Inflammatory macrophage treated with lipopolysaccharide for 1 hour (primary cell): ENCODE results near the gene ZNF598.

Experiments
- DNase-seq, 2 donors: peaks; one replicate each; pipeline ENCODE4 v3.0.0-alpha.2; 2020 to 2022

ZNF598 gene

DNA sequence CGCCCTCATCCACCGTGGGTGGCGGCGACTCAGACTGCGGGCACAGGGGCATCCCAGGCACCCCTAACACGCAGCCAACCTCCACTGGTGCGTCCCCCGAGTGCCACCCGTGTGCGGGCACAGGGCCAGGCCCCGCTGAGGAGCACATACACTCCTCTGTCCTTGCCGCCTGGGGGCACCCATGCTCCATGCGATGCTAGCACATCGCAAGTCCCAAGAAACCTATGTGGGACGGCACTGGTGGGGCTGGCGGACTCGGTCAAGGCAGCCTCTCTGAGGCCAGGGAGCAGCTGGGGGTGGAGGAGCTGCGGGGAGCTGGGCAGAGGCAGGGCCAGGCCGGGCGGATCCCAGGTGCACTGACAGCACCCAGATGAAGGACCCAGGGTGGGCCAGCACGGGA lies 4.0 kb downstream of the ZNF598 start:
- DNase-seq: peak; percentile 55 to 58

DNA sequence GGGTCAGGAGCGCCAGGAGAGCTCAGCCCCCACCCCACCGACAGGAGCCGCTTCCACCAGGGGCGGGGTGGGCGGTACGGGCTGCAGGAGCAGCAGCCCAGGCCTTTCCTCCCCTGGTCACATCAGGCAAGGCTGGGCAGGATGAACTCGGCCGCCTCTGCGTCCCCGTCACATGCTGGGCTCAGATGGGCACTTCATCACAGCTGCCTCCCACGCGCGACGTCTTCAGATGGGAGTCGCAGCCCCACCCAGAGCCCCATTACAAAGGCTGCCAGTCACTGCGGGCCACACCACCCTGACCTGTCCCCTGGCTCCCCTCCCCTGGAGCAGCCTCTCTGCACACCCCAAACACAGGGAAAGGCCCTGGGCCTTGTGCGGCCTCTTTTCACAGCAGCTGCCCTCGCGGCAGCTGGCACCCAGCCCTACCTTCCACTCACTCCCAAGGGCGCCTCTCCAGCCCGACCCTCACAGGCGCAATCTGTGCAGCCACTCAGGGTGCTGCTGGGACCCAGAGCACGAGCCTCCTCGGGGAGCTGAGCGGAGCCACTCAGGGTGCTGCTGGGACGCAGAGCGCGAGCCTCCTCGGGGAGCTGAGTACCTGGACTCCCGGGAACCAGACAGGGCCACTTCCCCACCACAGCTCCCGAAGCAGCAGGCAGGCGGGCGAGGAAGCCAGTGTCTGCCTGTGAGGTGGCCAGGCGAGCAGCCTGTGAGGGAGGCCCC lies 4.7 kb downstream of the ZNF598 start:
- DNase-seq: peak; percentile 53 to 66

DNA sequence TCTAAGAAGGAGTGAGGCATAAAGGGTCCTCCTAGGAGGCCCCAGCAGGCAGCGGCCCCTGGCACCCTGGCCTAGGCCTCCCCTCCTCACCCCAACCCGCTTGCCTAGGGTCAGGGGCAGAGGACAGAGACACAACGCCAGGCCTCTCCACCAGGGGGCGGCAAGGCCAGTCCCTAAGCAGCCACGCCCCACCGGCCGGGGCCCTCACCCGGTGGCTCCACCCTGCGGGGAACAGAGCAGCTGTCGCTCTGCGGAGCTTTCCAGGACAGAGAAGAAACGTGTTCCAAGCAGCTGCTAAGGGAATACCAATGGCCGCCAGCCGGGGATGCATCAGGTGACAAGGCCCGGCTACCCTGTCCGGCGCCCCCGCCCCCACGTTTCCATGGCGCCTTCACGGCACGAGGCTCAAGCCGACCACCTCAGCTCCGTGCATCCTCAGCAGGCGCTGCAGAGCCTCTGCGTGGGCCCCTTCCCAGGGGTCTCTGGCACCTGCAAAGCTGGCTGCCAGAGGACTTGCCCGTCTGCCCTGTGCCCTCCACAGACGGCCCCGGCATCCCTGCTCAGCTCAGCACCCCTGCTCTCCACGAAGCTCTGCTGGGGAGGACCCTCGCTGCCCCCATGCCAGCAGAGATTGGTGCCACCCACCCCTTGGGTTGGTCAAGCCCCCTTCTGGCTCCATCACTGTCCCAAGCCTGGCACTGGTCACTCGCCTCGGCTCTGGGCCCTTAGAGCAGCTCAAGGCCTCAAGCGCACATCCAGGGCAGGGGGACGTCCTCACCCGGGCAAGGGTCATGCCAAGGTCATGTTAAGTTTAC lies 5.6 kb downstream of the ZNF598 start:
- peak; percentile 84 to 94 for DNase-seq

DNA sequence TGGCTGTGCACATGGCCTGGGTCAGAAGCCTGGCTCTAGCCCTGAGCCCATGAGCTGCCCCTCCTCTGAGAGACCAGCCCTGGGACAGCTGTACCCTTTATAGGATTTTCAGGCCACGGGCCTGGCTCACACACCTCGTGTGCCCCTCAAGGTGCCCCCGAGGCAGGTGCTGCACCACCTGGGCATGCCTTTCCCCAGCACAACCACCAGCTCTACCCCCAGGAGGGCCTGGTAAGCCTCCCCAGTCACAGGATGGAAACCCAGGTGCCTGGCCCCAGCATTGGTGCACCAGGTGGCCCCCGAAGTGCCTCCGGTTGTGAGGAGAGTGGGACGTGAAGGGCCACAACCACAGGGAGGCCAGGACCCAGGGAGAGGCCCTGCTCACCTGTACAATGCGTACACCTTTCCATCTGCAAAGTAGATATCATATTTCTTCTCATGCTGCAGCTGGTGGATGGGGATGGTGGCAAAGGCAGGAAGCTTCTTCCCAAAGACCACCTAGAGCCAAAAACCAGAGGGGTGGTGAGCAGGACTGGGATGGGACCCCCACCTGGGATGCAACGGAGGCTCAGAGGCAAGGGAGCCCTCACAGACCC lies 6.3 kb downstream of the ZNF598 start:
- no peak for DNase-seq

DNA sequence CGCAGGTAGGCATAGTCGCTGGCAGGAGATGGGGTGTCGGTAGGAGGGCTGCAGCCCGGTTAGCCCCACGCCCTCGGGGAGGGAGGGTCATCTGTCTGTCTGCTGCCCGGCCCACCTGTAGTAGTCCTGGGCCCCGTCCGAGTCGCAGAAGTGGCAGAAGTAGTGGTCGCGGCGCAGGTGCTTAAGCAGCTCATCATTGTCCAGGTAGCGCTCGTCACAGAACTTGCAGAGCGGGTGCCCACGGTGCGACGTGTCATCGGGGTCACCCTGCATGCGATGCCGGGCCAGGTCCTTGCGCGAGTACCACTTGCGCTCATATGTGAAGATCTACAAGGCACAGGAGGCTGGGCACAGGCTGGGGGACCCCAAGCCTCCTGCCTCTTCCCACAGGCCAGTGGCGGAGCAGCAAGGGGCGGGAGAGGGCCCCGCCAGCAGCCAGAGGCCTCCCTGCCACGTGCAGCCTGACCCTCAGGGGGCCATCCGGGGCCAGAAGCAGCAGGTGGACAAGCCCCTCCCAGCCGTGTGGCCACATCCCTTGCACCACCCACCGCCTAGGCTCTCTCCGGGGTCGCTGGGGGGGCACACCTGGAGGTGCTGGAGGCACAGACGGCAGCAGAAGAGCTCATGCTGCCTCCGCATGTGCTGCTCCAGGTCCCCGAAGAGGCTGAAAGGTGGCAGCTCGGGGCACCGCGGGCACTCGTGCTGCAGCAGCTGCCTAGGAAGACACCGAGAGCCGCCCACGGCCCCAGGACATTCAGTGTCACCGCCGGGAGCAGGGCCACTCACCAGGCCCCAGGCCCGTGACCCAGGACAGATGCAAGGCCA lies 7.0 kb downstream of the ZNF598 start:
- DNase-seq: no peak

DNA sequence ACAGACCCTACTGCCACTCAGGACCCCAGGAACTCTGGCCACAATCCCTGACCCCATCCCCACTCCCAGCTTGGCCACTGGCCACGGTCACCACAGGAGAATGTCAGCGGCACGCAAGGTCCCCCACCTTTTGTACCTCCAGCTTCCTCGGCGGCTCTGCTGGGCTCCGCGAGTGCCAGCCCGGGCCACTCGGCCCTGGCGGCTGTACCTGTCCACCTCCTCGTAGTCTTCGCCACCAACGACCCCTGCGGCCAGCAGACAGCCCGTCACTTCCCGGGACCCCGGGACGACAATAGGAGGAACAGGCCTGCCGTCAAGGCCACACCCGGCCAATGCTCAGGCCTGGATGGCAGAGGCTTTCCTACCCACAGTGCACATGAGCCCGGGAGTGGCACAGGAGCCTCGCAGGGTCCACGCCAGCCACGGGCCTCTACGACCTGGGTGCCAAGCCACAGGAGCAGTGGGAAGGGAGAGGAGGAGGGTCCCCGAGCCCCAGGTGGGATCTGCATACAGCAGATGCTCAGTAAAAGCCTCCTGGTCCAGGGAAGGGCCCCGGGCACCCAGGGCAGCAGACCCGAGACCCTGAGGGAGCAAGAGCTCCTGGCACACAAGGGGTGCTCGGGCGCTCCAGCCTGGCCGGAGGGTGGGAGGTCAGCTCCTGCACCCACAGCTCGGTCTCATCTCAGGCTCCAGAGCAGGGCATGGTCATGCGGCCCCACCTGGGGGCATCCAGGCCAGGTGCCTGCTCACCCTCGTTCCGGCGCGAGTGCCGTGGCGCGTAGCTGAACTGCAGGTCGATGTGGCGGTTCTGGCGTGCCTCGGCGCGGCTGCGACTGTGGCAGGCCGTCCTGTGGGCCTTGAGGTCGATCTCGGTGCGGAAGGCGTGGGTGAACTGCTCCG lies 7.9 kb downstream of the ZNF598 start:
- no peak for DNase-seq

DNA sequence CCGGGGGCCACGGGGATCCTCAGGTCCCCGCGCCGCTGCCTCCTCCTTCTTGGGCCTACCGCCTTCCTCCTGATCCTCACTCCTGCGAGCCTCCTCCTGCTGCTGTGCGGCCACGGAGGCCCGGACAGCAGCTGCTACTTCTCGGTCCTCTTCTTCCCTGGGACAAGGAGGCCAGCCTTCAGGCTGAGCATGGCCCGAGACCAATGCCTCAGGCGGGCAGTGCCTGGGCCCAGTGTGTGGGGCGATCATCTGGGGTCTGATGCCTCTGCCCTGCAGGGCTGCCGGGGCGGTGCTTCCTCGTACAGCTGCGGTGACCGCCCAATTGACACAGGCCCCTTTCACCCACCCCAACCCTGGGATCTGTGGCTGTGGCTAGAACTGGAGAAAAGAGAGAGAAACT lies 8.6 kb downstream of the ZNF598 start:
- DNase-seq: no peak

DNA sequence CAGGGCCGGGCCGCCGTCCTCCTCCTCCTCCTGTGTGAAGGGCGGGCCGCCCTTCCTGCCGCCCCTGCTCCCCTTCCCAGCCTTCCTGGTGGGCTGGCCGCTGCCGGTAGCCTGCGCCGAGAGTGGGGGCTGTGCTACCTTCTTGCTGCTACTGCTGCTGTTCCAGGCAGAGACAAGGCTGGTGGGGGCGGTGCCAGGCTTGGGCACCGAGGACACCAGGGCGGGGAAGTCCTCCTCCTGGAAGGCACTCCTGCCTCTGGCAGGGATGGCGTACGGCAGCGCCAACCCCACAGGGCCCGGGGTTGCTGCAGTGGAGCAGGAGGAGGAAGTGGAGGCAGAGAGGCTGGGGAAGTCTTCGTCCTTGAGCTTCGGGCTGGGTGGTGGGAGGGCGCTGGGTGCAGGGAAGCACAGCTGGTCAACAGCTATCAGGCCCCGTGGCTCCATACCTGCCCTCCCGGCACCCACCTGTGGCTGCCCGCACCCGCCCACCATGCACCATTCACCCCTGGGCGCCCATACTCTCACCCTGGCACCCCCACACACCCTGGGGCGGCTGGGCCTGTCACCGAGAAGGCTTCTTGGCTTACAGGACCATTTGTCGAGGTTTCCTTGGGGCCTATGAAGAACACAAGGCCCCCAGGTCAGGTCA lies 9.6 kb downstream of the ZNF598 start:
- DNase-seq: no peak

DNA sequence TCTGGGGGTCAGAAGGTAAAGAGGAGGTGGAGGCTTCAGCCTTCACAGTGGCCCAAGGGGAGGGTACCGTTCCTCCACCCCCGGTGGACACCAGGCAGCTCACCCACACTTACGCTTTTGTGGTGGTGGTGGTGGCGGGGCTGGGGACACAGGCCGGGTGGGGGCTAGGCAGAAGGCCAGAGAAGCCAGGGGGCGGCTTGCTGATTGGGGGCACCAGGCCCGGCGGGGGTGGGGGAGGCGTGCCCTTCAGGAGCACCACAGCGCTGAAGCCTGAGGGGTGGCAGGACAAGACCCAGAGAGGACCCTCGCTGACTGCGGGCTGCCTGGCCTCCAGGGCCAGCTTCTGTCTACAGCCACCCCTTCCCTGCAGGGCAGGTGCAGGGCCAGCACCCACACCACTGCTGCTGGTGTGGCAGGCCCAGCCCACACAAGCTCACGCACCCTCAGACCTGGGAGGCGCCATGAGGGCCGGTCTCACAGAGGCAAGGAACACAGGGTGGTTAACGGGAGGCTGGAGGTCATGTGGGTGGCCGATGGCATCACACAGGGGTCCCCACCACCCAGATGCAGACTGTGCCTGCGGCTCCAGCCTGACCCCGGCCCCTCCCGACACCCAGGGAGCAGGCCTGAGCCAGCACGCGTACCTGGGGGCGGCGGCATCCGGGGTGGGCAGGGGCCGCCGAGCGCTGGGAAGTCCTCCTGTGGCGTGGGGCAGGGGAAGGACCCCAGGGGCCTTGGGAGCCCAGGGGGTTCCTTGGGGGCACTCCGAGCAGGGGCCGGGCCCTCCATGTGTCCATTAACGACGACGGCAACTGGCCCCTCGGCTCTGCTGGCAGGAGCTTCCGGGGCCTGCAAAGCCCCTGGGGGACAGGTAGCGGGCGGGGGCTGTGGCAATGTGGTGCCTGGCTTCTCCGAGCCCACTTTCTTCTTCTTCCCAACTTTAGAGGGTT lies 10.5 kb downstream of the ZNF598 start:
- no peak for DNase-seq

DNA sequence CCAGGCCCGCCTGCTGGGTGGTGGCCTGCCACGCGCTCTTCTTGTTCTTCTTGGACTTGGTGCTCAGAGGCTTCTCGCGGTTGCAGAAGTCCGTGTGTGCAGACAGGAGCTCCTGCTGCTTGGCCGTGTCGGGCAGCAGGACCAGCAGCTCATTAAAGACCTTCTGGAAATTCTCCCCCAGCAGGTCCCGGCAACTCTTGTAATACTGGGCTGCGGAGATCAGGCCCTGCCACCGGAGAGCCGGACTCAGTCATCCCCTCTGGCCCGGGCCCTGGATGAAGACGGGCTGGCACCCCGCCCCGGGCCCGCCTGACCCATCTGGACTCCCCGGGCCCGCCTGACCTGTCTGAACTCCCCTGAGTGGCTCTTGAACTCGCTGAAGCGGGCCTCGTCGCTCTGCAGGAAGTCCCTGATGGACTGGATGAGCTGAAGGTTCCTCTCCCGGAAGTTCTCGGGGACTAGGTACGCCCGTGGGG lies 11.2 kb downstream of the ZNF598 start:
- no peak for DNase-seq

DNA sequence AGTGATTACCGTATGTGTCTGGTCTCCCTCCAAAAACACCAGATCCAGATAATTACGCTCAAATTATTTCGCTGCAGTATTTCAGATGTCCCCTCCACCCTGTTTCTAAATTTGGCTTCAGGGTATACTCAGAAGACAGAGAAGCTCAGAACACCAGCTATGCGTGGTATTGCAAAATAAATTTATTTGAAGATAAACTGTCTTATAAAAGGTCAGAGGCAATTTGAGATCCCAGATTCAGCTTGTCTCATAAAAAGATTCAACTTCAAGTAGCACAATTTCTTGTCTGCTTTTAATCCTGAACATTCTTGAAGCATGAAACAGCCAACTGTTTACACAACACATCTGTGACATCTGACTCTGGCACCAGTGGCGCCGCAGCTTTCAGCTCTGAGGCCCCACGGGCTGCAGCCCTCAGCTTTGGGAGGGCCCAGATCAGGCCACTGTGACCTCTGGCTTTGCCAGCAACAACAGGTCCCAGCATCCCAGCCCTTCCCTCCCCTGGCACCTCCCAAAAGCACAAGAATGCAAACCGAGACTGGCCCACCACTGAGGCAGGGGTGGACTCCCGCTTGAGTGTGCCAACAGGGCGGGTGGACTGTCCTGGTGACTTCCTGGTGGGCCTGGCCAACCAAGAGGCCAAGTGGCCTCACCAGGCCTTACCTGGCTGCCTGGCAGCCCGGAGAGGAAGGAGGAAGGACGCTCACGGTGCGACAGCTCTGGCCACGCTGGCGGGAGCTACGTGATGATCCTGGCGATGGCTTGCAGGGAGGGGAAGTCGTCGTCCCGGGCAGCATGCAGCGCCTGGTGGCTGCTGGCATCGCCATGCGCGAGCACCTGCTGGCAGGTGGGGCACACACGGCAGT lies 11.9 kb downstream of the ZNF598 start:
- DNase-seq: no peak

DNA sequence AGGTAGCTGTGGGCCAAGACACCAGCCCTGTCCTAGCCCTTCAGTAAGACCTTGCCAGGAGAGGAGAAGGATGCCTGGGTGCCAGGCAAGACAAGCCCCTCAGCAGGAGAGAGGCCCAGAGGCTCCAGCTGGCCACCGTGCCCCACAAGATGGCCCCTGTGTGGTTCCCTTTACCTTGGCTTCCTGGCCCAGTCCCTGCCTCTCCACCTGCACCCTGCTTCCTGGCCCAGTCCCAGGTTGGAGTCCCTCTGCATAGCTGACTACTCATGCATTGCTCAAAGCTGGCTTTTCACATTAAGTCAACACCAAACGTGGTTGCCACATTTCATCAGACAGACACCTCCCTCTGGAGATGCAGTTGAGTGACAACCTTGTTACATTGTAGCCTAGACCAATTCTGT lies 15.9 kb downstream of the ZNF598 start:
- peak; percentile 54 to 65 for DNase-seq

DNA sequence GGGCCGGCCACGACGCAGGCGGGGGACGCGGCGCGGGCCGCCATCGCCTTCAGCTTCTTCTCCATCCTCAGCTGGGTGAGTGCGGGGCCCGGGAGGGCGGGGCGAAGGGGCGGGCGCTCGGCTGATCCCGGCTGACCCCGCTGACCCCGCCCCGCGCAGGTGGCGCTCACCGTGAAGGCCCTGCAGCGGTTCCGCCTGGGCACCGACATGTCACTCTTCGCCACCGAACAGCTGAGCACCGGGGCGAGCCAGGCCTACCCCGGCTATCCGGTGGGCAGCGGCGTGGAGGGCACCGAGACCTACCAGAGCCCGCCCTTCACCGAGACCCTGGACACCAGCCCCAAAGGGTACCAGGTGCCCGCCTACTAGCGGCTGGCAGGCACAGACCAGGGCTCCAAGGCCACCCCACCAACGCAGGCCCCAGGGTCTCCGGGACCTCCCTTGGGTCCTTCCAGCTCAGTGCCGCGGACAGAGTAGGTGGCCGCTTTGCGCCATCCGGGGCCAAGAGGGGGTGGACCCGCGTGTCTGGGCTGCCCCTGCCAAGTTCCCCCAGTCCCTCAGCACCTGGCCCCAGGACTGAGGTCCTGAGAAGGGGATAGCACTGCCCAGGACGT lies 16.8 kb downstream of the ZNF598 start:
- no peak for DNase-seq

DNA sequence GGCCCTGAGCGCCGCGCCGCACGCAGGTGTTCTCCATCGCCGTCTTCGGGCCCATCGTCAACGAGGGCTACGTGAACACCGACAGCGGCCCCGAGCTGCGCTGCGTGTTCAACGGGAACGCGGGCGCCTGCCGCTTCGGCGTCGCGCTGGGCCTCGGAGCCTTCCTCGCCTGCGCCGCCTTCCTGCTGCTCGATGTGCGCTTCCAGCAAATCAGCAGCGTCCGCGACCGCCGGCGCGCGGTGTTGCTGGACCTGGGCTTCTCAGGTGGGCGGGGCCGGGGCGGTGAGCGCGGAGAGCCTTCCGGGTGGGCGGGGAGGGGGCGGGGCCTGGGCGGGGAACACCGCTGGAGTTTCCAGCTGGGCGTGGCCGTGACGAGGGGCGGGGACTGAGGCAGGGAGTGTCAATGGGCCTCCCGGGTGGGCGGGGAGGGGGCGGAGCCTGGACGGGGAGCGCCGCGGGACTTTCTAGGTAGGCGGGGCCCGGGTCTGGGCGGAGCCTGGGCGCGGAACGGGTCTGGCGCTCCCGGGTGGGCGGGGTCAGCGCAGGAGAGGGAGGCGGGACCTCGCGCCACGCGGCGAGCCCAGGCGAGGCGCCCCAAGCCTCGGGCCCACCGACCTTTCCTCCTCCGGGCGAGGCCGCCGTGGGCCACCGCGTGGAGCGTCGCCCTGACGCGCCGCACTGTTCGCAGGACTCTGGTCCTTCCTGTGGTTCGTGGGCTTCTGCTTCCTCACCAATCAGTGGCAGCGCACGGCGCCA lies 17.5 kb downstream of the ZNF598 start:
- DNase-seq: peak; percentile 93 to 99

DNA sequence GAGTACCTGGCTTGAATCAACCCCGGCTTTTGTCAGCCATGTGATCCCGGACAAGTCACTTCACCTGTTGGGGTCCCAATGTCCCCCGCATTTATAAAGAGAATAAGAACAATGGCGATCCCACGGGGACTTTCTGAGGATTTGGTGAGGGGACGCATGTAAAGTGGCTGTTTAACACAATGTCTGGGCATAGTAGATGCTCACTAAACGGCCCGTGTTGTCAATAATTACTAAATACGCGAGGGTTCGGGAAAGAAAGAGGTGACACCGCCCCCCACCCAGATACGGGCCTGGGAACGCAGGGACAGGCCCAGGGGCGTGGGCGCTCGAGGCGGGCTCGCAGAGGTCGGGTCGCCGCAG lies 18.1 kb downstream of the ZNF598 start:
- DNase-seq: no peak

DNA sequence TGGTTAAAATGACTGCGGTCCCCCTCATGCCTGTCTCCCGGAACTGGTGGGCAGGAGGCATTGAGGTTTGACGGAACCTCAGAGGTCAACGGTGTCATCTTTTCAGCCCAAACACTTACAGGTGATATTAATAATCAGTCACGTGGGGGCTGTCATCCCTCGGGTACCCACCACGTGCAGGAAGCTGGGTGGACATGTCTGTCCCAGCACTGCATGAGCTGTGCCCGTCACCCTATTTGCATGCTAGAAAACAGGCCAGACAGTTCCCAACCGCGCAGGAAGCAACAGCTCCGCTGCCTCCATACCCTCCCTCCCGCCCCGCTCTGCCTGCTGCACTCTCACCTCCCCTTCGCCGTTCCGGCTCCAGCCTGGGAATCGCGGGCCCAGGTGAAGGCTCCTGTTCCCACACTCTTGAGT lies 18.5 kb downstream of the ZNF598 start:
- DNase-seq: peak in 1 of 2 donors; percentile 14

DNA sequence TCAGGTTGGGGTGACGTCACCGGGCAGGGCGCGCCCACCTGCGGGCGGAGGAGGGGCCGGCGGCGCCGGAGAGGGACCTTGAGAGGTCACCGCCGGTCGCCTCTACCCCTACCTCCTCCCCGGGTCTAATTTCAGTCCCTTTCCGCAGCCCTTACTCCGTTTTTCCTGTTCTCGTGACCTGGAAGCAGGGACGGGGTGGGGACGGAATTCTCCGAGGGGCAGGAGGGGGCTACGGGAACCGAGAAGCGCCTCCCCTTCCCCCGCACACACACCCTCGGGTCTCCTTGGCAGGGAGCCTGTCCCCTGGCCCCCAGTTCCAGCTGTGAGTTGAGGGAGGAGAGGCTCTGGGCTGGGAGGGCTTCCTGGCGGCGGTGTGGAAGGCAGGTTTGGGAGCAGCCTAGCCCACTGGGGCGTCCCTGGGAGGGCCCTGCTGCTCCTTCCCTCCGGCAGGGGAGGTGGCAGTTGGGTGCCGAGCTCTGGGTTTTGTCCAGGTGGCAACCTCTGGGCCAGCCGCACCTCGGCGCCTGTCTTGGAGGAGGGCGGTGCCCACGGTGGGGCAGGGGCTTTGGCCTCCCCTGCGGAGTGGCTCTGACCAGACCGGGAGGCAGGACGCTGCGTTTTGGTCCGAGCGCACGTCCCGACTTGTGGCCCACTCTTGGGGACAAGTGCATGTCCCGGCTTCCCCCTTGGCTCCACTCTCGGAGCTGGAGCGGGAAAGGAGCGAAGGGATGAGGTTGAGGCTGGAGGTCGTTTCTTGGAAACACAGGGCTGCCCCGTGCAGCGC lies 19.1 kb downstream of the ZNF598 start:
- DNase-seq: no peak
